GM18951 (cell line): ENCODE measurements around the gene PRKG2.
"Not testable (repeated sequence)": the region's sequence is repeated elsewhere in the genome, so short reads cannot be mapped to it uniquely, and the experiment has no call there.

Source experiments
- POLR2A ChIP-seq: IDR thresholded peaks from 4 replicates; pipeline ENCODE4 v1.6.1; 2011; ENCODE audit warnings: mild to moderate bottlenecking; ENCODE audit not compliant: insufficient read length, insufficient read depth; ENCODE audit errors: extremely low read depth
- in situ Hi-C: fragments of 300-500 bp; cut with MboI; formaldehyde crosslinking; loops from one replicate; pipeline ENCODE4 v1.12.0; 2022; ENCODE audit warnings: low sequenced_read_pairs, mixed read lengths, inconsistent platforms; ENCODE audit not compliant: unreplicated experiment

The PRKG2 gene

GRCh38 chr4:81235982-81236749 is 21.1 kb upstream of the PRKG2 start:
- in situ Hi-C loops, result no loop called here
- no peak for TF ChIP-seq POLR2A

GRCh38 chr4:81227968-81228367 is 12.9 kb upstream of the PRKG2 start:
- TF ChIP-seq POLR2A, result no peak
- in situ Hi-C loops, result no loop called here

GRCh38 chr4:81227138-81227537 is 12.1 kb upstream of the PRKG2 start:
- in situ Hi-C loops, result no loop called here
- TF ChIP-seq POLR2A, result no peak

GRCh38 chr4:81225252-81225651 is 10.2 kb upstream of the PRKG2 start:
- in situ Hi-C loops, result no loop called here
- no peak for TF ChIP-seq POLR2A

- in situ Hi-C loops, result not testable (repeated sequence)
These were observed 7.1 kb upstream of the PRKG2 start for GRCh38 chr4:81222082-81222472.

GRCh38 chr4:81221303-81222081 is 6.5 kb upstream of the PRKG2 start:
- in situ Hi-C loops, result no loop called here
- TF ChIP-seq POLR2A, result no peak

- in situ Hi-C loops, result no loop called here
- TF ChIP-seq POLR2A, result no peak
These were observed 5.2 kb upstream of the PRKG2 start for GRCh38 chr4:81220271-81220670.

- no peak for TF ChIP-seq POLR2A
- in situ Hi-C loops, result no loop called here
These were observed 3.2 kb upstream of the PRKG2 start for GRCh38 chr4:81218206-81218605.

- in situ Hi-C loops, result no loop called here
- TF ChIP-seq POLR2A, result no peak
These were observed 2.8 kb upstream of the PRKG2 start for GRCh38 chr4:81217779-81218178.

GRCh38 chr4:81215931-81216330 is 909 bp upstream of the PRKG2 start:
- in situ Hi-C loops, result no loop called here
- TF ChIP-seq POLR2A, result no peak

GRCh38 chr4:81214144-81214880 is 710 bp downstream of the PRKG2 start:
- in situ Hi-C loops, result no loop called here
- no peak for TF ChIP-seq POLR2A

- no peak for TF ChIP-seq POLR2A
These were observed 1.4 kb downstream of the PRKG2 start for GRCh38 chr4:81213671-81214070.

GRCh38 chr4:81211956-81212355 is 3.1 kb downstream of the PRKG2 start:
- in situ Hi-C loops, result no loop called here
- TF ChIP-seq POLR2A, result no peak

More at GRCh38 chr4:81213671-81214070, 1.4 kb downstream of the PRKG2 start:
- in situ Hi-C loops, result no loop called here

GRCh38 chr4:81207828-81208227 is 7.2 kb downstream of the PRKG2 start:
- in situ Hi-C loops, result no loop called here
- TF ChIP-seq POLR2A, result no peak

GRCh38 chr4:81205302-81205701 is 9.7 kb downstream of the PRKG2 start:
- in situ Hi-C loops, result no loop called here
- no peak for TF ChIP-seq POLR2A
